Measurements from ENCODE around the gene WNT5A.
"Not testable (repeated sequence)": the region's sequence is repeated elsewhere in the genome, so short reads cannot be mapped to it uniquely, and the experiment has no call there.

The WNT5A gene

GRCh38 chr3:55505102-55505501 is 18.0 kb upstream of the WNT5A start:
- DNase-seq: not testable (repeated sequence)

- no peak for DNase-seq
These were observed 14.8 kb upstream of the WNT5A start for GRCh38 chr3:55501905-55502304.

GRCh38 chr3:55500555-55501330 is 13.6 kb upstream of the WNT5A start:
- DNase-seq: no peak

GRCh38 chr3:55498520-55498919 is 11.4 kb upstream of the WNT5A start:
- DNase-seq: no peak

- DNase-seq: no peak
These were observed 10.1 kb upstream of the WNT5A start for GRCh38 chr3:55497250-55497649.

- DNase-seq: no peak
These were observed 7.9 kb upstream of the WNT5A start for GRCh38 chr3:55494976-55495375.

GRCh38 chr3:55492976-55493375 is 5.9 kb upstream of the WNT5A start:
- DNase-seq: no peak

GRCh38 chr3:55491296-55491816 is 4.2 kb upstream of the WNT5A start:
- DNase-seq: no peak

GRCh38 chr3:55490276-55490913 is 3.3 kb upstream of the WNT5A start:
- no peak for DNase-seq

GRCh38 chr3:55489798-55490132 is 2.7 kb upstream of the WNT5A start:
- no peak for DNase-seq

- DNase-seq: no peak
These were observed 1.4 kb upstream of the WNT5A start for GRCh38 chr3:55488398-55489055.

GRCh38 chr3:55487381-55488241 is 505 bp upstream of the WNT5A start:
- DNase-seq: no peak

- DNase-seq: no peak
These were observed 827 bp downstream of the WNT5A start for GRCh38 chr3:55486101-55486856.

GRCh38 chr3:55484801-55485791 is 2.0 kb downstream of the WNT5A start:
- no peak for DNase-seq

GRCh38 chr3:55484191-55484689 is 2.9 kb downstream of the WNT5A start:
- no peak for DNase-seq

- no peak for DNase-seq
These were observed 3.7 kb downstream of the WNT5A start for GRCh38 chr3:55483196-55484095.

GRCh38 chr3:55482496-55483195 is 4.5 kb downstream of the WNT5A start:
- DNase-seq: no peak

GRCh38 chr3:55481744-55482495 is 5.2 kb downstream of the WNT5A start:
- no peak for DNase-seq

Measured in bone marrow (tissue), 2 donors.